ENCODE results near the gene ENOX1.

Gene ENOX1

DNA sequence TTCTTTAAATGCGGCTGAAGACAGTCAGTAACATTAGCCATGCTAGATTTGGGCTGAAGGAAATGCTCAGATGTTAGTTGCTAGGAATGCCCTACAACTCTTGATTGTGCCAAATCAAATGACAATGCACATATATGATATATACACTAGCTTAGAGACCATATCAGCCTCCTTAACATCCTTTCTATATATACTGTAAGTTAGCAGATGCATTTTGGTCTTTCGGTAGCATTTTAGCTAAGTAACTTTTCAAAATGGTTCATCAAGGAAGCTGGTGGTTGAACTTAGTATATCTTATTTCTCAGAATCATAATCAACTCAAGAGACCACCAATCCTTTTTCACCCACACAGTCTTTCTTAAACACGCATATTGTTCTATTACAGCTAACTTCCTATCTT lies 14.1 kb upstream of the ENOX1 start:
- no peak overlapping the region for H3K4me3 ChIP-seq (ENCODE audit: low read depth, low read length)
- TF ChIP-seq, protein P1, sequence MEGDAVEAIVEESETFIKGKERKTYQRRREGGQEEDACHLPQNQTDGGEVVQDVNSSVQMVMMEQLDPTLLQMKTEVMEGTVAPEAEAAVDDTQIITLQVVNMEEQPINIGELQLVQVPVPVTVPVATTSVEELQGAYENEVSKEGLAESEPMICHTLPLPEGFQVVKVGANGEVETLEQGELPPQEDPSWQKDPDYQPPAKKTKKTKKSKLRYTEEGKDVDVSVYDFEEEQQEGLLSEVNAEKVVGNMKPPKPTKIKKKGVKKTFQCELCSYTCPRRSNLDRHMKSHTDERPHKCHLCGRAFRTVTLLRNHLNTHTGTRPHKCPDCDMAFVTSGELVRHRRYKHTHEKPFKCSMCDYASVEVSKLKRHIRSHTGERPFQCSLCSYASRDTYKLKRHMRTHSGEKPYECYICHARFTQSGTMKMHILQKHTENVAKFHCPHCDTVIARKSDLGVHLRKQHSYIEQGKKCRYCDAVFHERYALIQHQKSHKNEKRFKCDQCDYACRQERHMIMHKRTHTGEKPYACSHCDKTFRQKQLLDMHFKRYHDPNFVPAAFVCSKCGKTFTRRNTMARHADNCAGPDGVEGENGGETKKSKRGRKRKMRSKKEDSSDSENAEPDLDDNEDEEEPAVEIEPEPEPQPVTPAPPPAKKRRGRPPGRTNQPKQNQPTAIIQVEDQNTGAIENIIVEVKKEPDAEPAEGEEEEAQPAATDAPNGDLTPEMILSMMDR (IDR thresholded peaks at IDR 0.05; ENCODE audit: control insufficient read depth, extremely low read depth, insufficient read depth), result no peak
- DNase-seq (ENCODE audit: low read depth), result no peak

DNA sequence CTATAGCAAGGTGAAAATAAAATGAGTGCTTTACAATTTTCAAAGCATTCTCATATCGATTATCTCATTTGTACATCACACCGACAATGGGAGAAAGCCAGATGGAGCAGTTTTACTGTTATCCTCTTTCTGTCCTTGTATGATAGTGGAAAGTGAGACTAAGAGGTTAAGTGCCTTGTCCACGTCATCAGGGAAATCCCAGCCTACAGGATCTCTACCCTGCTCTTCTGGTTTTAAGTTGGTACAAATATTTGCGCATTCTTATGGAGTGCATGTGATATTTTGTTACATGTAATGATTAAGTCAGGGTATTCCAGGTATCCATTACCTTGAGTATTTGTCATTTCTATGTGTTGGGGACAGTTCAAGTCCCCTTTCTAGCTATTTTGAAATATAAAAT lies 12.4 kb upstream of the ENOX1 start:
- peak; percentile 14 for DNase-seq (ENCODE audit: low read depth)
- TF ChIP-seq, protein P1 (IDR thresholded peaks at IDR 0.05; ENCODE audit: control insufficient read depth, extremely low read depth, insufficient read depth), result no peak

DNA sequence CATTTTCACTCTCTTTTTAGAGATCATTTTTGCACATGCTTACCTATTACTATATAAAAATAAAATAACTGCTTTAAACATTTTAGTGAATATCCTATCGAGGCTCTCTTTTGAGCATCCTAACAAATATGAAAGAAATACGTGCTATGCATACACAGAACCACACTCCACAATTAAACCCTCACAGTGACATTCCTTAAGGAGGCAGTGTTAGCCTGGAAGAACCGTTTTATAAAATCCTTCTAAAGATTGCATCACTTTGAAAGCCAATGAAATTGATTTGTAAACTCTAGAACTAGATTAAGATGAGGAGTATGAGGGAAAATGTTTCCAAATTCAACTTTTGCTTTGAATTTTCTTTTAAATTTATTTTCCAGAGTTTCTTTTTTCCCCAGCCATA lies 11.1 kb upstream of the ENOX1 start:
- H3K4me3 ChIP-seq (ENCODE audit: low read depth, low read length), result no peak overlapping the region
- TF ChIP-seq, protein P1 (IDR thresholded peaks at IDR 0.05; ENCODE audit: control insufficient read depth, extremely low read depth, insufficient read depth), result no peak
- no peak for DNase-seq (ENCODE audit: low read depth)

More for the DNA sequence above, 12.4 kb upstream of the ENOX1 start:
- no peak overlapping the region for H3K4me3 ChIP-seq (ENCODE audit: low read depth, low read length)

DNA sequence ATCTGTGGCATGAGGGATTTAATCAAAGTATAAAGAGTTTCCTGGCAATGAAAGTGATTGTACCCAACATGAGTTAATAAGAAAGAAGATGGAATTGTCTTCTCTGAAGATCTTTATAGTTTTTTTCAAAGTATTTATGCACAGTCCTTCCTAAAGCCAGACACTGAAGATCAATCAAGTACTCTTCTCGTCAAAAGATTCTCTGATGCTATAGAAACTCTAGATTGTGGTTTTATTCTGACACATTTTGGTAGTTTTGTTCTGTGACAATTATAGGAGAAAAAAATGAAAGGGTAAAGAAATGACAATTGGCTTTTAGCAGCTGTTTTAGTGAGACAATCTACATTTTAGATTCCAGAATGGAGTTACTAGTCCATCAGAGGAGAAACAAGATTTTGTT lies 10.4 kb upstream of the ENOX1 start:
- TF ChIP-seq, protein P1 (IDR thresholded peaks at IDR 0.05; ENCODE audit: control insufficient read depth, extremely low read depth, insufficient read depth), result no peak
- DNase-seq (ENCODE audit: low read depth), result no peak
- H3K4me3 ChIP-seq (ENCODE audit: low read depth, low read length), result no peak overlapping the region

DNA sequence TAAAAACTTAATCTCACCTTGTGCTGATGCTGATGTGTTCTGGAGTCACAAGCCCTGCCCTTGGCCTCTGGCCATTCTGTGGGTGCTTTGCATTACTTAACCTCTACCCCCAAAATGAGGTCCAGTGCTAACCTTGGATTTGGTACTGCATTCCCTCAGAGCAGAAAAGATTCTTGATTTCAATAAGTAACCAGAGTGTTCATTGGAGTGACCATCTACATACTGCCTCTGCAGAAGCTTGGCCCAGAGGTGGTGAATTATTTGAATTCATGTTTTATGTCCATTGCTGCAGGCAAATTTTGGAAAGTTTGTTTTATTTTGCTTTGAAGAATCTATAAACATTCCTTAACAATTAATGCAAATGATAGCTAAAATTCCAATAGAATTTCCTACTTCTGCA lies 7.6 kb upstream of the ENOX1 start:
- no peak for DNase-seq (ENCODE audit: low read depth)
- no peak overlapping the region for H3K4me3 ChIP-seq (ENCODE audit: low read depth, low read length)
- TF ChIP-seq, protein P1 (IDR thresholded peaks at IDR 0.05; ENCODE audit: control insufficient read depth, extremely low read depth, insufficient read depth), result no peak

DNA sequence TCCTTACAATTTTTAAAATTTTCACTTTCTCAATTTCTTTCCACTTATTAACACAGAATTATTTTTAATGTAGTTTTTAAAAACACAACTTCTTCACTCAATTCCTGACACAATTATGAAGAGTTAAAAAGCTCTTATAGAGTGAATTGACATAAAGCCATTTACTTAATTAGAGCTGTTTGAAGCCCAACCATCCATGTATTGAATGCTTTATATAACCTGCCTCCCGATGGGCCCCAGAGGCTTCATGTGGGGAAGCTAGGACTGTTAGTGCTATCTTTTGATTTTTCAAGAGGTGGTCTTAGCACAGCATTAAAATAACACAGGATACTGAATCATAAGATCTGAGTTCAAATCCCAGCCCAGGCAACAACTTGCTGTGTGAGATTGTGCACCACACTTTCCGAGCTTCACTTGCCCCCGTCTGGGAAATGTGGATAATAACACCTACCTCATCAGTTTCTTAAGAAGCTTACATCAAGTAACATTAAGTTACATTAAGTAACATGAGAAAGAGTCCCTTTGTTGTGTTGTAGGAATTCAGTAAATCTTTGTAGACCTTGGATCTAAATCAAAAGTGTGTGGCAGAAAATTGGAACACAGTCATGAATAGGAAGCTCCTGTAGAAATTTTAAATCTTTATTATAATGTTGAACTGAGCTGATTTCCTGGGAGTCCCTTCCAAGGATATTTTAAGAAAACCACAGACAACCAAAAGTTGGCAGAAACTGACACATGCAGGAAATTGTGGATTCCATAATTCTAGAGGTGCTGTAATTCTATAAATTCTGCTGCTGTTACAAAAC lies 5.5 kb upstream of the ENOX1 start:
- no peak overlapping the region for H3K4me3 ChIP-seq (ENCODE audit: low read depth, low read length)
- DNase-seq (ENCODE audit: low read depth), result no peak
- TF ChIP-seq, protein P1 (IDR thresholded peaks at IDR 0.05; ENCODE audit: control insufficient read depth, extremely low read depth, insufficient read depth), result no peak

DNA sequence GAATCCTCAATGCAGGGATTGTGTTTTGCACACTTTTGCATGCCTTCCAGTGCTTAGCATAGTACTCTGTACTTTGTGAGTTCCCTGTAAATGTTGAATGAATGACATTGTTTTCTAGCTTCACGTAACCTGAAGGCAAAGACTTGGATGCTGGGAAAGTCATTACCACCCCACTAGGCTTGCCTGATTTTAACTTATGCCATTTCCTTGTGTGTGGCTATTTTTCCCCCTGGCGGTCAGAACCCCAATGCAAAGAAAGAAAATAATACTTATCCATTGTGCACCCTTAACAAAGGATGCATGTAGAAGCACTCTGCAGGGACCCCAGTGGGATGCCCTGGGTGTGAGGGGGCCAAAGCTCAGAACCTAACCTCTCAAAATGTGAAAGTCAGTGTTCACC lies 1.2 kb upstream of the ENOX1 start:
- H3K4me3 ChIP-seq (ENCODE audit: low read depth, low read length), result peak overlapping the region; percentile 69
- DNase-seq (ENCODE audit: low read depth), result no peak
- TF ChIP-seq, protein P1 (IDR thresholded peaks at IDR 0.05; ENCODE audit: control insufficient read depth, extremely low read depth, insufficient read depth), result no peak
